GM23248 (cell line): ENCODE data around the gene PTPRN. TPM values are rescaled to one million over a fixed set of nuclear protein-coding genes. Genes with fewer than 3 reads are reported as not detected.

Experiments
- DNase-seq: peaks from one replicate; pipeline ENCODE4 v3.0.0-alpha.2; 2015
- H2AFZ ChIP-seq: fragments of 200-600 bp; sonication (generic); 2 replicates; pipeline ENCODE4 v1.6.1; 2016; ENCODE audit warnings: antibody characterized with exemption
- H3F3A ChIP-seq: fragments of 200-600 bp; sonication (generic); 2 replicates; pipeline ENCODE4 v1.6.1; 2016; ENCODE audit warnings: mild to moderate bottlenecking, antibody characterized with exemption, mixed run types; ENCODE audit not compliant: insufficient read depth
- H3K27ac ChIP-seq: fragments of 200-600 bp; sonication (generic); 2 replicates; pipeline ENCODE4 v1.5.1; 2016; ENCODE audit warnings: mild to moderate bottlenecking
- H3K27me3 ChIP-seq: fragments of 200-600 bp; sonication (generic); replicated peaks from 2 replicates; pipeline ENCODE4 v1.6.1; 2016; ENCODE audit warnings: mild to moderate bottlenecking; ENCODE audit not compliant: insufficient read depth
- H3K36me3 ChIP-seq: fragments of 200-600 bp; sonication (generic); 2 replicates; pipeline ENCODE4 v1.6.1; 2016; ENCODE audit warnings: low read depth, mild to moderate bottlenecking
- H3K4me1 ChIP-seq: fragments of 200-600 bp; sonication (generic); 2 replicates; pipeline ENCODE4 v1.6.1; 2016; ENCODE audit warnings: mild to moderate bottlenecking; ENCODE audit not compliant: insufficient read depth
- H3K4me2 ChIP-seq: fragments of 200-600 bp; sonication (generic); one replicate; pipeline ENCODE4 v1.6.1; 2016; ENCODE audit warnings: mild to moderate bottlenecking; ENCODE audit not compliant: unreplicated experiment
- H3K4me3 ChIP-seq: fragments of 200-600 bp; sonication (generic); 2 replicates; pipeline ENCODE4 v1.5.1; 2016; ENCODE audit warnings: mild to moderate bottlenecking
- H3K79me2 ChIP-seq: fragments of 200-600 bp; sonication (generic); 2 replicates; pipeline ENCODE4 v1.6.1; 2016; ENCODE audit warnings: mild to moderate bottlenecking; ENCODE audit not compliant: insufficient read depth
- H3K9ac ChIP-seq: fragments of 200-600 bp; sonication (generic); 2 replicates; pipeline ENCODE4 v1.6.1; 2016; ENCODE audit warnings: mild to moderate bottlenecking
- H3K9me2 ChIP-seq: fragments of 200-600 bp; sonication (generic); 2 replicates; pipeline ENCODE4 v1.6.1; 2016; ENCODE audit warnings: mixed run types, mild to moderate bottlenecking, moderate library complexity; ENCODE audit not compliant: insufficient read depth
- H3K9me3 ChIP-seq: fragments of 200-600 bp; sonication (generic); one replicate; pipeline ENCODE4 v1.6.1; 2017; ENCODE audit warnings: low read depth
- H4K20me1 ChIP-seq: fragments of 200-600 bp; sonication (generic); 2 replicates; pipeline ENCODE4 v1.6.0; 2016; ENCODE audit not compliant: insufficient read depth
- EZH2 ChIP-seq: fragments of 200-600 bp; sonication (generic); IDR thresholded peaks from 2 replicates; pipeline ENCODE4 v1.6.1; 2018; ENCODE audit warnings: antibody characterized with exemption, mild to moderate bottlenecking; ENCODE audit not compliant: insufficient read depth, poor library complexity, severe bottlenecking
- EZH2phosphoT487 ChIP-seq: fragments of 200-600 bp; sonication (generic); IDR thresholded peaks from 2 replicates; pipeline ENCODE4 v1.6.1; 2018; ENCODE audit warnings: antibody characterized with exemption, moderate library complexity, mild to moderate bottlenecking, low read depth; ENCODE audit not compliant: insufficient read depth
- WGBS, 2 experiments: methylation state at CpG; one replicate each; pipeline ENCODE4 v1.1.6; 2015 to 2017; ENCODE audit warnings: low lambda C conversion rate in 2 of 2, low coverage in 1 of 2; ENCODE audit errors: missing lambda C conversion rate in 2 of 2; 5-methylcytosine and 5-hydroxymethylcytosine counted together
- in situ Hi-C: fragments of 300-500 bp; cut with MboI; formaldehyde crosslinking; loops from 2 replicates; pipeline ENCODE4 v1.15.0; 2020
- polyA plus RNA-seq: library from polyadenylated mRNA; unstranded; fragments of >200 nt; fragmentation: Nextera tagmentation; extraction: Ambion mirVana; gene quantifications from 2 replicates; pipeline ENCODE4 v1.2.1, GENCODE V29; 2016
- total RNA-seq: library from RNA; depleted of rRNA; stranded (reverse); fragments of >200 nt; shearing (Covaris generic); gene quantifications from 2 replicates; pipeline ENCODE4 v1.2.3, GENCODE V29; 2014

The PTPRN gene
- total and polyA plus RNA-seq, 2 experiments from 2014 or later: 29.2 to 54.1 TPM

DNA sequence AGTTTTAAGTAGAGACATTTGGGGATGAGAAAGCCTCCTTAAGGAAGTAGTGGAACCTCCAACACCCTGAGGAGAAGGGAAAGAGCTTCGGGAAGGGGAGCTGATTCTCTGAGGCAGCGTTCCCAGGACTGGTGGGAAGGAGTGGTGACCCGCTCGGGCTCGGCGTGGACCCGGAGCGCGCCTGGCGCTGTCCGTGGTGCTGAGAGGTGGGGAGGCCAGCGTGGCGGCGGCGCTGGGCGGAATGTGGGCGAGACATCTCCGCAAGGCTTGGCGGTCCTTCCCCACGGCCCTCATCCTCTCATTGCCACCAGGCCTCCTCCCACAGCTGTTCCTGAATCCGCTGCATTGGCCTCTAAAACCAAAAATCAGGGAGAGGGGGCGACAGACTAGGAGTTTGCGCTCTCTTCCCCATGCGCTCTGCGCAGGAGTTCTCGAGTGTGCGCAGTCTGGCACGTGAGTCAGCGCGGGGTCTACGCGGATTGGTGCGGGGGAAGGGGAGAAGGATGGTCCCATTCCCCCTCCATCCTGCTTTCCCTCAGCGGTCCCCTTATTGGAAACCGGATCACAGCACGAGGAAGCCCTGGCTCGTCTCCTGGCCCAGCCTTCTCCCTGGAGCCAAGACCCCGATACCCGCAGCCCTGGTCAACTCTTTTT lies 22.5 kb upstream of the PTPRN start:
- 13 to 17% methylated on average over 34 to 38 of the region's 39 CpGs for WGBS, 2 experiments
- peak; percentile 61 for DNase-seq
- H3K79me2 ChIP-seq: no peaks in the 10 kb centered on the region
- H3K9me2 ChIP-seq: no peaks in the 10 kb centered on the region
- no peaks in the 10 kb centered on the region for H4K20me1 ChIP-seq
- no peak overlapping the region for H3K27ac ChIP-seq
- no peak overlapping the region for H2AFZ ChIP-seq
- peaks cover 50% of the 10 kb centered on the region for H3K27me3 ChIP-seq
- no peak overlapping the region for H3K9ac ChIP-seq
- H3K9me3 ChIP-seq: no peaks in the 10 kb centered on the region
- TF ChIP-seq EZH2: no peak
- no peak for TF ChIP-seq EZH2phosphoT487
- H3K4me3 ChIP-seq: no peak overlapping the region
- no peaks in the 10 kb centered on the region for H3K4me1 ChIP-seq
- no peaks in the 10 kb centered on the region for H3F3A ChIP-seq
- H3K4me2 ChIP-seq: no peak overlapping the region
- H3K36me3 ChIP-seq: no peaks in the 10 kb centered on the region
- in situ Hi-C loops: no loop called here

DNA sequence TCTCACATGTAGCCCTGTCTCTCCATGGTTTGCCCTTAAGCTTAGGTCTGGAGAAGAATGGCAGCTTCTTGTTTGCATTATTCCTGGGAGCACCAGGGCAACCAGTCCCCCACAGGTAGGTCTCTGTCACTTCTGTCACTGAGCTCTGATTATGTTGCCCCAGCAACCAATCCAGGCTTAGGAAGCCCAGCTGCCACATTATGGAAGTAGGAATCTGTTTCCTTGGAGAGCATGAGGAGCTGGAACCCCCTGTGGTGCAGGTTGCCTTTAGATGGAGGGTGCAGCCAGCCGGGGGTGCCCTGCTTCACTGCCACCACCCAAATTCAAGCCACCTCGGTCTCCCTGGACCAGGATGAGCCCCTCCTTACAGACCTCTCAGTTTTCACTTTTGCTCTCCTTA lies 18.5 kb upstream of the PTPRN start:
- H3K36me3 ChIP-seq: no peaks in the 10 kb centered on the region
- H3K9me3 ChIP-seq: no peaks in the 10 kb centered on the region
- no peak overlapping the region for H3K4me3 ChIP-seq
- H3K27me3 ChIP-seq: peaks cover 45% of the 10 kb centered on the region
- H3F3A ChIP-seq: no peaks in the 10 kb centered on the region
- TF ChIP-seq EZH2phosphoT487: no peak
- no peak for TF ChIP-seq EZH2
- H3K9ac ChIP-seq: no peak overlapping the region
- no peaks in the 10 kb centered on the region for H4K20me1 ChIP-seq
- no peaks in the 10 kb centered on the region for H3K9me2 ChIP-seq
- H2AFZ ChIP-seq: no peak overlapping the region
- no peaks in the 10 kb centered on the region for H3K79me2 ChIP-seq
- in situ Hi-C loops: no loop called here
- H3K4me1 ChIP-seq: no peaks in the 10 kb centered on the region
- no peak overlapping the region for H3K27ac ChIP-seq
- H3K4me2 ChIP-seq: no peak overlapping the region
- WGBS, 2 experiments: 15 to 17% methylated on average over 2 of the region's 2 CpGs
- DNase-seq: no peak

DNA sequence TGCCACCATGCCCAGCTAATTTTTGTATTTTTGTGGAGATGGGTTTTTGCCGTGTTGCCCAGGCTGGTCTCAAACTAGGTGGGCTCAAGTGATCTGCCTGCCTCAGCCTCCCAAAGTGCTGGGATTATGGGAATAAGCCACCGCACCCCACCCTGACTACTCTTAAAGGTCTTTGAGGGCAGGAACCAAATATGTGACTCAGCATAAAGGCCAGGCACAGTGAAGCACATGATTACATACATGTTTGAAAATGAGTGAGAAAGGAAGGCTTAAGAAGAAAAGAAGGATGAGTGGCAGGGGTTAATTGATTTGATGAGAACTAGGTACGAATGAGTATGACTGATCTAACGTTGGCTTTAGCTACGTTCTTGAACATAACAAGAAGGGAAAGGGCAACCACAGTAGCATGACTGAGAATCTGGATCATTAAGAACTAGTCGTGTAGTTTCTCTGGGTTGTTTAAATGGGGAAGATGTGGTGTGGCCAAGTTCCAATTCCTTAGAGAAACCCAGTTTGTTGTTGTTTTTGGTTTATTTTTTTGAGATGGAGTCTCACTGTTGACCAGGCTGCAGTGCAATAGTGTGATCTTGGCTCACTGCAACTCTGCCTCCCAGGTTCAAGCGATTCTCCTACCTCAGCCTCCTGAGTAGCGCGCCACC lies 16.6 kb upstream of the PTPRN start:
- H3K36me3 ChIP-seq: no peaks in the 10 kb centered on the region
- no peaks in the 10 kb centered on the region for H3K4me1 ChIP-seq
- no peaks in the 10 kb centered on the region for H3F3A ChIP-seq
- no peak overlapping the region for H3K4me3 ChIP-seq
- no peak overlapping the region for H3K9ac ChIP-seq
- in situ Hi-C loops: no loop called here
- DNase-seq: no peak
- H3K4me2 ChIP-seq: no peak overlapping the region
- H2AFZ ChIP-seq: no peak overlapping the region
- no peaks in the 10 kb centered on the region for H3K79me2 ChIP-seq
- H3K27me3 ChIP-seq: peaks cover 37% of the 10 kb centered on the region
- H3K9me3 ChIP-seq: no peaks in the 10 kb centered on the region
- no peaks in the 10 kb centered on the region for H4K20me1 ChIP-seq
- H3K27ac ChIP-seq: no peak overlapping the region
- no peak for TF ChIP-seq EZH2
- no peak for TF ChIP-seq EZH2phosphoT487
- WGBS, 2 experiments: 41% methylated on average over 9 of the region's 9 CpGs
- H3K9me2 ChIP-seq: no peaks in the 10 kb centered on the region

DNA sequence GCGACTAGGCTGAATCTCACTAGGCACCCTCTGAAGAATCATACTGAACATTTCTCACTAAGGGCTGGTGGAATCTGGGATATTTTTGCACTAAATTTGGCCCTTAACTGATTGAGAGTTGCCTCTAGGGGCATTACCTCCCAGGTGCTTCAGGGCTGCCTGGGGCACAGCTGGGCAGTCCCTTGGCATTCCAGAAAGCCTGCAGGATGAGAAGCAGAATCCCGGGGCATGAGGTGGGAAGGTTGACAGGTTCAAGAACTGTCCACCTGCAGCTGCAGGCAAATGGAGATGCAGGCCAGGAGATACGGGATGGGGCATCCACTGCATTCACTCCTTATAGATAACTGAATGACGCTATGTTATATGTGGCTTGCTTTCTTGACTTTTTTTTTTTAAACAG lies 15.9 kb upstream of the PTPRN start:
- Histone ChIP-seq H3K36me3 (no peaks in the 10 kb centered on the region), H3K9ac (no peak overlapping the region), H3K27ac (no peak overlapping the region), H3K27me3 (peaks cover 36% of the 10 kb centered on the region), H3K4me2 (no peak overlapping the region), H2AFZ (no peak overlapping the region), H3K4me3 (no peak overlapping the region), H3F3A (no peaks in the 10 kb centered on the region), H4K20me1 (no peaks in the 10 kb centered on the region), H3K9me2 (no peaks in the 10 kb centered on the region), H3K9me3 (no peaks in the 10 kb centered on the region), H3K79me2 (no peaks in the 10 kb centered on the region), H3K4me1 (no peaks in the 10 kb centered on the region)
- in situ Hi-C loops: no loop called here
- TF ChIP-seq EZH2phosphoT487: no peak
- no peak for TF ChIP-seq EZH2
- no peak for DNase-seq
- 32 to 37% methylated on average over 4 of the region's 4 CpGs for WGBS, 2 experiments
